Measurements from ENCODE around the gene KCNIP1.

The KCNIP1 gene

GRCh38 chr5:170483701-170484458, 19.9 kb upstream of the KCNIP1 start:
- DNase-seq = no peak

- no peak for DNase-seq
These were observed 19.4 kb upstream of the KCNIP1 start for GRCh38 chr5:170484459-170484831.

- DNase-seq = peak in 1 of 2 donors; percentile 39
These were observed 18.8 kb upstream of the KCNIP1 start for GRCh38 chr5:170484847-170485615.

GRCh38 chr5:170485616-170485911, 18.3 kb upstream of the KCNIP1 start:
- DNase-seq = no peak

GRCh38 chr5:170486371-170486770, 17.4 kb upstream of the KCNIP1 start:
- DNase-seq = no peak

GRCh38 chr5:170488570-170488969, 15.2 kb upstream of the KCNIP1 start:
- DNase-seq = no peak

- DNase-seq = no peak
These were observed 14.6 kb upstream of the KCNIP1 start for GRCh38 chr5:170489199-170489598.

- DNase-seq = no peak
These were observed 13.4 kb upstream of the KCNIP1 start for GRCh38 chr5:170490381-170490780.

GRCh38 chr5:170491479-170491878, 12.3 kb upstream of the KCNIP1 start:
- peak in 1 of 2 donors; percentile 4 for DNase-seq

GRCh38 chr5:170493028-170493820, 10.6 kb upstream of the KCNIP1 start:
- DNase-seq = no peak

- DNase-seq = no peak
These were observed 9.8 kb upstream of the KCNIP1 start for GRCh38 chr5:170494041-170494440.

- no peak for DNase-seq
These were observed 7.8 kb upstream of the KCNIP1 start for GRCh38 chr5:170495825-170496661.

GRCh38 chr5:170496662-170497028, 7.2 kb upstream of the KCNIP1 start:
- no peak for DNase-seq

- no peak for DNase-seq
These were observed 6.3 kb upstream of the KCNIP1 start for GRCh38 chr5:170497311-170498038.

- DNase-seq = no peak
These were observed 4.9 kb upstream of the KCNIP1 start for GRCh38 chr5:170498811-170499351.

- no peak for DNase-seq
These were observed 4.2 kb upstream of the KCNIP1 start for GRCh38 chr5:170499621-170500020.

- DNase-seq = no peak
These were observed 2.5 kb upstream of the KCNIP1 start for GRCh38 chr5:170501361-170501760.

GRCh38 chr5:170501931-170502330, 1.9 kb upstream of the KCNIP1 start:
- no peak for DNase-seq

GRCh38 chr5:170504616-170505266, 921 bp downstream of the KCNIP1 start:
- no peak for DNase-seq

GRCh38 chr5:170508036-170508435, 4.2 kb downstream of the KCNIP1 start:
- no peak for DNase-seq

- DNase-seq = no peak
These were observed 5.0 kb downstream of the KCNIP1 start for GRCh38 chr5:170508660-170509347.
